ENCODE measurements around the gene AGPAT4.
A peak's percentile ranks its signal among the peaks of the same experiment; 100 is the strongest.

GRCh38 chr6:161088676-161089328 is 185.1 kb downstream of the AGPAT4 start:
- no peak for TF ChIP-seq CTCF (conservative IDR thresholded peaks at IDR 0.05; ENCODE audit: low read depth, low read length)
- no peak for TF ChIP-seq RCOR1 (IDR thresholded peaks at IDR 0.05; ENCODE audit: insufficient replicate concordance, low read length)
- TF ChIP-seq RFX5 (IDR thresholded peaks at IDR 0.05; ENCODE audit: low read depth, low read length), result no peak
- no peak for TF ChIP-seq FOS (IDR thresholded peaks at IDR 0.05; ENCODE audit: low read depth, low read length)
- no peak for TF ChIP-seq USF2 (IDR thresholded peaks at IDR 0.05; ENCODE audit: low read depth, low read length)
- TF ChIP-seq POLR2A (IDR thresholded peaks at IDR 0.05; ENCODE audit: low read depth, low read length), result no peak
- no peak for TF ChIP-seq RAD21 (IDR thresholded peaks at IDR 0.05; ENCODE audit: low read length)
- no peak for TF ChIP-seq MAZ (IDR thresholded peaks at IDR 0.05; ENCODE audit: borderline replicate concordance, low read depth, low read length)
- TF ChIP-seq BHLHE40 (IDR thresholded peaks at IDR 0.05; ENCODE audit: low read depth, low read length), result no peak
- no peak for TF ChIP-seq MAFK (IDR thresholded peaks at IDR 0.05; ENCODE audit: low read depth, low read length)
- peak; percentile 58; the same call in 1 of the 2 replicates for TF ChIP-seq MXI1 (IDR thresholded peaks at IDR 0.05; ENCODE audit: borderline replicate concordance, low read depth, low read length)
- no peak for TF ChIP-seq ELK1 (IDR thresholded peaks at IDR 0.05; ENCODE audit: borderline replicate concordance, low read depth, low read length)
- TF ChIP-seq SMC3 (IDR thresholded peaks at IDR 0.05; ENCODE audit: low read depth, low read length), result no peak
